ENCODE results near the gene BCAM.
"Not testable (repeated sequence)": the region's sequence is repeated elsewhere in the genome, so short reads cannot be mapped to it uniquely, and the experiment has no call there.

BCAM gene

DNA sequence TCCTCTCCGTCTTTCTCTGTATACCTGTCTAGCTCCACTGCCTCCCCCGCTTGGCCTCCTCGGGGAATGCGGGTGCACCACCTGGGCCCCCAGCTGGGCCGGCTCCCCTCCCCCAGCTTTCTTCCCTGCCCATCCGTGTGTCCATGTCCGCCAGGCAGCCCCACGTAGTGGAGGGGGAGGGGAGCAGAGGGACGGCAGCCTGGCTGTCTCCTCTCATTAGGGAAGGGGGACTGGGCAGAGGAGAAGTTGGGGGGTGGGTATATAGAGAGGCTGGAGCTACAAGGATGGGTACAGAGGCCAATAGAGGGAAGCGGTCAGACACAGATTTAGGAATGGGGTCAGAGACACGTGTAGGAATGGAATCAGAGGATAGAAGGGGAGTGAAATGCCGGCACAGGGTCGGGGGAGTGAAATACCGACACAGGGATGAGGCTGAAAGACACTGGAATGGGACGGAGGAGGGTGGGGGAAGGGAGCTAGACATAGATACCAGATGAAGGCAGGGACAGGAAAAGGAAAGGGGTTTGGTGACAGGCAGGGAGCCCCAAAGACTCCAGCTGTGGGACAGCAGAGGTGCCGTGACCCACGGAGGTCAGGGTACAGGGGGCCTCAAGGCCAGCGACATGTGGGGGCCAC lies 40.0 kb downstream of the BCAM start:
- no peak for DNase-seq (ENCODE audit: low read depth)

DNA sequence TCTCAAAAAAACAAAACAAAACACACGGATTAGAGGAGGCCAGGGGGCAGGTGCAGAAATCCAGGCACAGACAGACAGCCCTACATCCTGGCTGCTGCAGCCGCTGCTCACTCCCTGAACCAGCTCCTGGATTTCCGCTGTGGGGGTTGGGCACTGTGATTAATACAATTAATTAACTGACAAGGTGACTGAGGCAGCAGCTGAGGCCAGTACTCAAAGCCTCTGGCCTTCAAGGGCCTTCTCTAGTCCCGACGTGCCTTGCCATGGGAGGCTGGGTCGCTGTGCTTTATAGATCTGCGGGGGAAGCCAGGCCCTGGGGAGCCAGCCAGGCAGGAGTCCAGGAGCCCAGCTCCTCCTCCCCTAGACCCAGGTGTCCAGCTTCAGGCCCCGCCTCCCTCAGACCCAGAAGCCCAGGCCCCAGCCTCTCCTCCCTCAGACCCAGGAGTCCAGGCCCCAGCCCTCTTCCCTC lies 41.8 kb downstream of the BCAM start:
- DNase-seq (ENCODE audit: low read depth) = no peak

DNA sequence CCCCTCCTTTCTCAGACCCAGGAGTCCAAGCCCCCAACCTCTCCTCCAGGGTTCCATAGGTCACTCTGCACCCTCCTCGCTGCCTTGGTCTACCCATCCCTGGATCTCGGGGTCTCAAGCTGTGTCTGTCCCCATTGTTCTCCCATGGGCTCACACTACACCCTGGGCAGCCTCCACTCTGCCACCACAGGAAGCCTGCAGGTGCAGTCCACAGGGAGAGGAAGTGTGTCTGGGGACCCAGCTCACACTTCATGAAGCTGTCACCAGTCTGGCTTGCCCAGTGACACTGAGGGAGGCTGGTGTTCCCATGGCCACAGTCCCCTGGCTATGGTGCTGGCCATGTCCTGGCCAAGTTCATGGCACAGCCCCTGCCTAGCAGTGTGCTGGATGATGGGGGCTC lies 42.5 kb downstream of the BCAM start:
- DNase-seq (ENCODE audit: low read depth) = no peak

DNA sequence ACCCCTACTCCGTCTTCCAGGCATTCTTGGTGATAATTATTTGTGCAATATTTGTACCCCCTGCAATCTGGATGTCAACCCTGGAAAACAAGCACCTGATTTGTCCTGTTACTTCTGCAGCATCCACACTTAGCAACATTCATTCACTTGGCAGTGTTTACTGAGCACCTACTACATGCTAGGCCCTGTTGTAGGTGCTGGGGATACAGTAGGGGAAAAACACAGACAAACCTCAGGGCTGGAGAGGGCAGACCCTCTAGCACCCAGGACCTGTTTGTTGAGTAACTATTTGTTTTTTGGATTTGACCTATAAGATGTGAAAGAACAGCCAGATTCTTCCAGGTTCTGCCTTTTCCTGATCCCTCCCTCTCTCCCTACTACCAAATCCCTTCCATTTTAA lies 46.7 kb downstream of the BCAM start:
- DNase-seq (ENCODE audit: low read depth) = no peak

DNA sequence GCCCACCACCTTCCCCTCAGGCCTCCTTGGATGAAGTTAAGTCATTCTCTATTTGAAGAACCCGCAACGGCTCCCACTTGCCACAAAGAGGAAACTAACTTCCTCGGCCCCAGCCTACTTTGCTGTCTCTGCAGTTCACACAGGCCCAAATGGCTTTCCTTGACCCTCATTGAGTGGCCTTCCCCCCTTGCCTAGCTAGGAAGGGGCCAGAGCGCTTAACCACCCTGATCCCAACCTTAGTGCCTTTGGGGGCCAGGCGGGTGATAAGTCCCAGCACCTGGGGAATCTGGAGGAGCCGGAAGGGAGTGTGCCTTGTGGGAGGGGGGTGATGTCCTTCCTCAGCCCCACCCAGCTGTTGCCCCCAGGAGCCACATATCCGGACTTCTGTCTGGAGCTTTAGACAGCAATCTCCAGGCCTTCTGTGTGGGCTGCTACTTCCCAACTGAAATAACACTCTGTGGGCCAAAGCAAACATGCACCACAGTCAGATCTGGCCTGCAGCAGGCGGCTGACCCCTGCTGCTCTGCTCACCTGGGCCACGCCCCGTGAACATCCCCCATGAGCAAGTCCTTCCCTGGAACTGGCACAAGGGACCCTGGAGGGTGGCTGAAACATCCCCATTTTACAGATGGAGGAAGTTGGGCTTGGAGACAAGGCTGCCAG lies 47.6 kb downstream of the BCAM start:
- DNase-seq (ENCODE audit: low read depth) = no peak

DNA sequence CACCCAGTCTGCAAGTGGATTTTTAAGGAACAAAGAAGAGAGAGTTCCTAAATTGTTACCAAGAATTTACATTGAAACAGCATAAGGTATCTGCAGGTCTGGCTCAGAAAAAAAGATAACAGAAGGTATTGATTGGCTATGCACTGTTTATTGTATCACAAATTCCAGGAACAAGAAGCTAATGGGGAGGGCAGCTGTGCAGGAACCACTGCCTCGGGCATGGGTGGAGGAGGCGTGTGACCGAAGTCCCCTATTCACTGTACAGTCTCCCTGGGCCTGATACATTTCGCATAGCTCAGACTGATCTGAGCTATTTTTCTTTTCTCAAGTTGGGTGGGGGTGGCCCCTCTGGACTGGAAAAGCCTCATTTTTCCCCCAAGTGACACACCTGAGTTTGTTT lies 48.9 kb downstream of the BCAM start:
- DNase-seq (ENCODE audit: low read depth) = no peak

DNA sequence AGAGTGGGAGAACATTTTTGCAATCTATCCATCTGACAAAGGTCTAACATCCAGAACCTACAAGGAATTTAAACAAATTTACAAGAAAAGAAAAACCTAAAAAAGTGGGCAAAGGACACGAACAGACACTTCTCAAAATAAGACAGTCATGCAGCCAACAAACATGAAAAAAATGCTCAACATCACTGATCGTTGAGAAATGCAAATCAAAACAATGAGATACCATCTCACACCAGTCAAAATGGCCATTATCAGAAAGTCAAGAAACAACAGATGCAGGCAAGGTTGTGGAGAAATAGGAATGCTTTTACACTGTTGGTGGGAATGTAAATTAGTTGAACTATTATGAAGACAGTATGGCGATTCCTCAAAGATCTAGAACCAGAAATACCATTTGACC lies 52.7 kb downstream of the BCAM start:
- not testable (repeated sequence) for DNase-seq (ENCODE audit: low read depth)

DNA sequence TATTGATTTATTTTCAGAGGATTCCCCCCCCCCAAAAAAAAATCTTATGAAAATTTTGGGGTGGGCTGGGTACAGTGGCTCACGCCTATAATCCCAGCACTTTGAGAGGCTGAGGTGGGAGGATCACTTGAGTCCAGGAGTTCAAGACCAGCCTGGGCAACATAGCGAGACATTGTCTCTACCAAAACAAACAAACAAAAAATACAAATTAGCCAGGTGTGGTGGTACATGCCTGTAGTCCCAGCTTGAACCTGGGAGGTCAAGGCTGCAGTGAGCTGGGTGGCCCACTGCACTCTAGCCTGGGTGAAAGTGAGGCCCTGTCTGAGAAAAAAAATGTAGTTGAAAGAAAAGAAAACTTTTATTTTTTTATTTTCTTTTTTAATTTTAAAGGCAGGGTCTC lies 55.1 kb downstream of the BCAM start:
- no peak for DNase-seq (ENCODE audit: low read depth)

DNA sequence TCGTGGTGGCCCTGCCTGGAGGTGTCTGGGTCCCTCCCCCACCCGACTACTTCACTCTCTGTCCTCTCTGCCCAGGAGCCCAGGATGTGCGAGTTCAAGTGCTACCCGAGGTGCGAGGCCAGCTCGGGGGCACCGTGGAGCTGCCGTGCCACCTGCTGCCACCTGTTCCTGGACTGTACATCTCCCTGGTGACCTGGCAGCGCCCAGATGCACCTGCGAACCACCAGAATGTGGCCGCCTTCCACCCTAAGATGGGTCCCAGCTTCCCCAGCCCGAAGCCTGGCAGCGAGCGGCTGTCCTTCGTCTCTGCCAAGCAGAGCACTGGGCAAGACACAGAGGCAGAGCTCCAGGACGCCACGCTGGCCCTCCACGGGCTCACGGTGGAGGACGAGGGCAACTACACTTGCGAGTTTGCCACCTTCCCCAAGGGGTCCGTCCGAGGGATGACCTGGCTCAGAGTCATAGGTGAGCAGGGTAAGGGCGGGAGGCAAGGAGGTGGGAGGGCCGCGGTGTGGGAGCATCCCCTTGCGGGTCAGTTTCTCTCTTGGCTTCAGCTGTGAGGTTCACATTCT lies 56.4 kb downstream of the BCAM start:
- DNase-seq (ENCODE audit: low read depth) = no peak

DNA sequence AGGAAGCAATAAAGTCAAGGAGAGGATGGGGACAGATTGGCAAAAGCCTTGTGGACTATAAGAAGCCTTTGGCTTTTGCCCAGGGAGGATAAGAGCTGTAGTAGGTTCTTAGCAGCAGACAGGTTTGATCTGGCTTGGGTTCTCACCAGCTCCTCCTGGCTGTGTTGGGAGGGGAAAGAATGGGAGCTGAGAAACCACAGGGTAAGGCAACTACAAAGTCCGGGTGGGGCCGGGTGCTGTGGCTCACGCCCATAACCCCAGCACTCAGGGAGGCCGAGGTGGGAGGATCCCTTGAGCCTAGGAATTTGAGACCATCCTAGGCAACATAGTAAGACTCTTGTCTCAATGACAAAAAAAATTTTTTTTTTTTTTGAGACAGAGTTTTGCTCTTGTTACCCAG lies 57.8 kb downstream of the BCAM start:
- no peak for DNase-seq (ENCODE audit: low read depth)

DNA sequence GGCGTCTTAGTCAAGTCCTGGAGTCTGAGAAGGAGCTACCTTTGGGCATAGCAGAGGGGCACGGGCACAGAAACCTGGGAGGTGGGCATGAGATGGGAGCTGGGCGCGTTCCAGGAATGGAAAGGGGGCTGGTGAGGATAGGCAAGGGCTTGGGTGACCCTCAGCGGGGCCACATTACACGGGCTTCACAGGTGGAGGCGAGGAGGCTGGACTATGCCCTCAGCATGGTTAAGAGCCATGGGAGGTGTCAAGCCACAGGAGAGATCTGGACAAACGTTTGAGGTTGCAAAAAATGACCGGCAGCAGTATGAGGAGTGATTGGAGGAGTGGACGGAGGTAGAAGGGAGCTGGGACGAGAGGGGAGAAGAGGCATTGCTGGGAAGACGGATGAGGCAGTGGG lies 58.7 kb downstream of the BCAM start:
- no peak for DNase-seq (ENCODE audit: low read depth)

DNA sequence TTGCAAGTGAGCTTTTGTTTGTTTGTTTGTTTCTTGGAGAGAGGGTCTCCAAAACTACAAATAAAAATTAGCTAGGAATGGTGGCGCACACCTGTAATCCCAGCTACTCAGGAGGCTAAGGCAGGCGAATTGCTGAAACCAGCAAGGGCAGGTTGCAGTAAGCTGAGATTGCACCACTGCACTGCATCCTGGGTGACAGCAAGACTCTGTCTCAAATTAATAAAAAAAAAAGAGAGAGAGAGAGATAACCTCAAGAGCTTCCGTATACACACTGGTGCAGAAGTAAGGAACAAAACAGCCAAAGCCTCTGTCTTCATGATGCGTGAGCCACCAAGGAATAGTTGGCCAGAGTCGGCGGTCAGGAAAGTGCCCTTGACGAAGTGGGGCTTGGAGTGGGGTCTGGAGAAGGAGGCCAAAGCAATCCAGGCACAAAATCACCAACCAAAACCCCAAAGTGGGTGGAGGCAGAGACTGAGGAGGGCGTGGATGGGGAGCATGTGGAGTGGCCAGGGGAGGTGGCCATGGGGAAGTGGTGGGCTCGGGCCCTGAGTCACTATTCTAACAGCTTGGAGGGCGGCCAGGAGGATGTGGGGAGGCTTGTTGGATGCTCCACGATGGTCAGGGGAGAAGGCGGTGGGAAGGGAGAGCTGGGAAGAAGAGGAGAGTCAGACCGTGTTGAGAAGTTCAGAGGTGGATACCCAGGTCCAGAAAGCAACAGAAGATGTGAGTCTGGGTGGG lies 61.0 kb downstream of the BCAM start:
- no peak for DNase-seq (ENCODE audit: low read depth)

All from activated T-cell treated with anti-CD3 and anti-CD28 coated beads for 24 hours (primary cell).